HepG2 (cell line): ENCODE results near the gene SPATA21. TPM values are rescaled to one million over a fixed set of nuclear protein-coding genes. Genes with fewer than 3 reads are reported as not detected.

Experiments
- ATAC-seq: fragments of 200-7000 bp; cut with Tn5 transposase; 3 replicates; pipeline ENCODE4 v1.9.1; 2020; ENCODE audit warnings: mild to moderate bottlenecking, moderate library complexity
- BruUV-seq: library from RNA; stranded (reverse); fragments of 400-500 nt; replicated peaks from 2 replicates; lab custom pipeline; 2021; lab: Mats Ljungman, UMichigan
- CTCF ChIA-PET: fragments of 300-600 bp; formaldehyde crosslinking; extraction: SDS; loops from one replicate; lab custom pipeline; 2021; ENCODE audit warnings: low total read pairs, inconsistent platforms, low intra/inter-chr PET ratio; lab: Yijun Ruan, JAX
- POLR2A ChIA-PET: fragments of 350-600 bp; sonication (Branson Sonifier 250); formaldehyde crosslinking; loops from one replicate; lab custom pipeline; 2020; ENCODE audit warnings: antibody characterized with exemption, inconsistent platforms; lab: Yijun Ruan, JAX
- DNase-seq: peaks from one replicate; pipeline ENCODE4 v3.0.0-alpha.2; 2015; ENCODE audit warnings: low spot score
- FAIRE-seq: peaks from 3 replicates; lab custom pipeline; 2011; peaks lifted over from hg19 to GRCh38; lab: Jason Lieb, UNC
- H2AFZ ChIP-seq: one replicate; pipeline ENCODE4 v1.6.1; 2011; ENCODE audit warnings: low read length, inconsistent platforms
- H3K27ac ChIP-seq: fragments of 300-600 bp; 3 replicates; pipeline ENCODE4 v1.8.0; 2011; ENCODE audit warnings: mixed run types, mild to moderate bottlenecking, mixed read lengths, low read length, inconsistent platforms; ENCODE audit not compliant: insufficient read depth; ENCODE audit errors: extremely low read length
- H3K27me3 ChIP-seq, 2 experiments: fragments of 200-600 bp in 1 of 2; 2 replicates in 1 of 2; 3 replicates in 1 of 2; pipeline versions ENCODE4 v1.6.0 to v1.8.0; 2011; ENCODE audit warnings: low read length in 2 of 2, mild to moderate bottlenecking in 2 of 2, moderate library complexity in 2 of 2, inconsistent platforms in 1 of 2; ENCODE audit not compliant: insufficient read depth in 2 of 2, control insufficient read depth in 1 of 2
- H3K36me3 ChIP-seq, 2 experiments: fragments of 200-600 bp in 1 of 2; replicated peaks in 1 of 2; 2 replicates in 1 of 2; 3 replicates in 1 of 2; pipeline versions ENCODE4 v1.5.1 to v1.8.0; 2011; ENCODE audit warnings: low read length in 2 of 2, inconsistent platforms in 1 of 2; ENCODE audit not compliant: insufficient read depth in 2 of 2, control insufficient read depth in 1 of 2
- H3K4me1 ChIP-seq: 2 replicates; pipeline ENCODE4 v1.5.1; 2012; ENCODE audit warnings: low read length, inconsistent platforms; ENCODE audit not compliant: insufficient read depth
- H3K4me2 ChIP-seq: 2 replicates; pipeline ENCODE4 v1.6.0; 2011; ENCODE audit warnings: low read depth, low read length, inconsistent platforms
- H3K4me3 ChIP-seq, 3 experiments: fragments of 200-600 bp in 1 of 3; sonication (generic), shearing (Covaris generic) in 1 of 3; replicated peaks in 1 of 3; 2 replicates each; pipeline ENCODE4 v1.5.1; 2011 to 2016; ENCODE audit warnings: low read length in 3 of 3, inconsistent platforms in 2 of 3, low read depth in 2 of 3, mild to moderate bottlenecking in 2 of 3, control low read depth in 1 of 3, mixed read lengths in 1 of 3; ENCODE audit not compliant: insufficient read depth in 1 of 3
- H3K79me2 ChIP-seq: one replicate; pipeline ENCODE4 v1.6.1; 2011; ENCODE audit warnings: low read length, inconsistent platforms; ENCODE audit not compliant: insufficient read depth
- H3K9ac ChIP-seq: 2 replicates; pipeline ENCODE4 v1.6.0; 2011; ENCODE audit warnings: mild to moderate bottlenecking, low read depth, low read length, inconsistent platforms; ENCODE audit not compliant: insufficient read depth
- H3K9me3 ChIP-seq: 2 replicates; pipeline ENCODE4 v1.5.1; 2012; ENCODE audit warnings: mild to moderate bottlenecking, low read length
- H4K20me1 ChIP-seq: 2 replicates; pipeline ENCODE4 v1.6.0; 2011; ENCODE audit warnings: inconsistent platforms, mild to moderate bottlenecking, low read length, moderate library complexity; ENCODE audit not compliant: insufficient read depth
- HIVEP1 ChIP-seq: sonication (generic); formaldehyde crosslinking; IDR thresholded peaks from 2 replicates; pipeline ENCODE4 v1.4.0; 2020; ENCODE audit warnings: mild to moderate bottlenecking, missing genetic modification reagents
- PRMT3 ChIP-seq: sonication (generic); formaldehyde crosslinking; IDR thresholded peaks from 2 replicates; pipeline ENCODE4 v1.8.1; 2022; ENCODE audit warnings: low read depth, mild to moderate bottlenecking, moderate library complexity, missing genetic modification reagents, borderline replicate concordance
- SMAD9 ChIP-seq: sonication (generic); formaldehyde crosslinking; IDR thresholded peaks from 2 replicates; pipeline ENCODE4 v1.5.1; 2020; ENCODE audit warnings: mild to moderate bottlenecking, missing genetic modification reagents
- SOX13 ChIP-seq, 3 experiments: fragments of 450-650 bp in 1 of 3; sonication (generic) in 1 of 3; formaldehyde crosslinking in 1 of 3; IDR thresholded peaks in 2 of 3; conservative IDR thresholded peaks in 1 of 3; 2 replicates each; pipeline versions ENCODE4 v1.5.0 to v1.6.1; 2016 to 2020; ENCODE audit warnings: antibody characterized with exemption in 1 of 3, mild to moderate bottlenecking in 1 of 3, missing compliant biosample characterization in 1 of 3, missing genetic modification reagents in 1 of 3, moderate library complexity in 1 of 3
- TBX3 ChIP-seq: fragments of 450-650 bp; IDR thresholded peaks from 2 replicates; pipeline ENCODE4 v1.6.1; 2017; ENCODE audit warnings: antibody characterized with exemption, mild to moderate bottlenecking, inconsistent platforms, borderline replicate concordance
- ZNF816 ChIP-seq: sonication (generic); formaldehyde crosslinking; IDR thresholded peaks from 2 replicates; pipeline ENCODE4 v1.8.0; 2022; ENCODE audit warnings: missing genetic modification reagents, mild to moderate bottlenecking, borderline replicate concordance
- WGBS: methylation state at CpG from one replicate; pipeline ENCODE4 v1.1.6; 2017; ENCODE audit warnings: low lambda C conversion rate; 5-methylcytosine and 5-hydroxymethylcytosine counted together
- in situ Hi-C: cut with HindIII; loops from 2 replicates; pipeline ENCODE4 v1.10.0; 2017; ENCODE audit warnings: low pct_unique_long_range_greater_than_20kb; ENCODE audit not compliant: extremely low pct_ligation_motif_present
- intact Hi-C: fragments of 100-400 bp; cut with micrococcal nuclease; formaldehyde crosslinking; loops from one replicate; pipeline ENCODE4 v1.10.0; 2022; ENCODE audit not compliant: unreplicated experiment
- polyA plus RNA-seq, 8 experiments: library from polyadenylated mRNA; depleted of rRNA in 3 of 8; stranded (reverse) in 7 of 8; unstranded in 1 of 8; fragments of >200 nt; fragmentation: Illumina TruSeq in 4 of 8; extraction: Trizol in 4 of 8; gene quantifications; 2 replicates each; pipeline versions ENCODE4 v1.2.1 to v1.2.3, GENCODE V29; 2011 to 2016; ENCODE audit warnings: low read depth in 4 of 8, missing spikeins in 1 of 8, mixed read lengths in 1 of 8; ENCODE audit not compliant: insufficient read depth in 1 of 8
- total RNA-seq, 5 experiments: library from RNA; depleted of rRNA; stranded (reverse); fragments of >200 nt; fragmentation: Illumina TruSeq; extraction: Trizol; gene quantifications; 2 replicates each; pipeline ENCODE4 v1.2.3, GENCODE V29; 2016; ENCODE audit warnings: low read depth in 1 of 5
- TF ChIP-seq, protein P1 (sequence below): sonication (generic); formaldehyde crosslinking; IDR thresholded peaks from 2 replicates; pipeline ENCODE4 v1.4.0; 2020; ENCODE audit warnings: mild to moderate bottlenecking, missing genetic modification reagents
- TF ChIP-seq, protein P2 (sequence below): sonication (generic); formaldehyde crosslinking; IDR thresholded peaks from 2 replicates; pipeline ENCODE4 v1.4.0; 2020; ENCODE audit warnings: missing genetic modification reagents, mild to moderate bottlenecking, borderline replicate concordance

SPATA21 gene
- total and polyA plus RNA-seq, 2 of the 13 experiments (the other 11 are each of a cell fraction or from before 2014, with no cell fraction given), result 0.80 to 1.4 TPM

- H3K36me3 ChIP-seq, result no peaks in the 10 kb centered on the region
- no peak overlapping the region for H2AFZ ChIP-seq
- no peaks in the 10 kb centered on the region for H3K9me3 ChIP-seq
- BruUV-seq, result no TSS peak
- H3K27ac ChIP-seq, result no peak overlapping the region
- ChIA-PET POLR2A (no interaction called here), CTCF (no interaction called here)
- TF ChIP-seq ZNF816 (no peak), SOX13 (IDR thresholded peaks at IDR 0.05) (no peak), SOX13 (CRISPR knock-in tag; conservative IDR thresholded peaks at IDR 0.05 in 1 of 2, IDR thresholded peaks at IDR 0.05 in 1 of 2) (no peak), SMAD9 (no peak), PRMT3 (no peak), HIVEP1 (CRISPR knock-in tag) (no peak), TBX3 (no peak)
- TF ChIP-seq, protein P1, sequence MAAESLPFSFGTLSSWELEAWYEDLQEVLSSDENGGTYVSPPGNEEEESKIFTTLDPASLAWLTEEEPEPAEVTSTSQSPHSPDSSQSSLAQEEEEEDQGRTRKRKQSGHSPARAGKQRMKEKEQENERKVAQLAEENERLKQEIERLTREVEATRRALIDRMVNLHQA (CRISPR knock-in tag), result no peak
- TF ChIP-seq, protein P2, sequence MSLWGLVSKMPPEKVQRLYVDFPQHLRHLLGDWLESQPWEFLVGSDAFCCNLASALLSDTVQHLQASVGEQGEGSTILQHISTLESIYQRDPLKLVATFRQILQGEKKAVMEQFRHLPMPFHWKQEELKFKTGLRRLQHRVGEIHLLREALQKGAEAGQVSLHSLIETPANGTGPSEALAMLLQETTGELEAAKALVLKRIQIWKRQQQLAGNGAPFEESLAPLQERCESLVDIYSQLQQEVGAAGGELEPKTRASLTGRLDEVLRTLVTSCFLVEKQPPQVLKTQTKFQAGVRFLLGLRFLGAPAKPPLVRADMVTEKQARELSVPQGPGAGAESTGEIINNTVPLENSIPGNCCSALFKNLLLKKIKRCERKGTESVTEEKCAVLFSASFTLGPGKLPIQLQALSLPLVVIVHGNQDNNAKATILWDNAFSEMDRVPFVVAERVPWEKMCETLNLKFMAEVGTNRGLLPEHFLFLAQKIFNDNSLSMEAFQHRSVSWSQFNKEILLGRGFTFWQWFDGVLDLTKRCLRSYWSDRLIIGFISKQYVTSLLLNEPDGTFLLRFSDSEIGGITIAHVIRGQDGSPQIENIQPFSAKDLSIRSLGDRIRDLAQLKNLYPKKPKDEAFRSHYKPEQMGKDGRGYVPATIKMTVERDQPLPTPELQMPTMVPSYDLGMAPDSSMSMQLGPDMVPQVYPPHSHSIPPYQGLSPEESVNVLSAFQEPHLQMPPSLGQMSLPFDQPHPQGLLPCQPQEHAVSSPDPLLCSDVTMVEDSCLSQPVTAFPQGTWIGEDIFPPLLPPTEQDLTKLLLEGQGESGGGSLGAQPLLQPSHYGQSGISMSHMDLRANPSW, result no peak
- H3K4me1 ChIP-seq, result peaks cover 23% of the 10 kb centered on the region
- H3K4me3 ChIP-seq, result no peak overlapping the region
- no peaks in the 10 kb centered on the region for H4K20me1 ChIP-seq
- H3K4me2 ChIP-seq, result no peak overlapping the region
- DNase-seq, result no peak
- no peaks in the 10 kb centered on the region for H3K79me2 ChIP-seq
- no peak for FAIRE-seq
- WGBS, result 77% methylated on average over 2 of the region's 2 CpGs
- no peaks in the 10 kb centered on the region; a peak in 1 of 5 replicates for H3K27me3 ChIP-seq
- in situ Hi-C loops (no loop called here), intact Hi-C loops (no loop called here)
- H3K9ac ChIP-seq, result no peak overlapping the region
- no peak for ATAC-seq
Measured at GRCh38 chr1:16434501-16434900, 2.7 kb downstream of the SPATA21 start.
